Natural killer cell (primary cell): Measurements from ENCODE around the gene CHD2. TPM values are rescaled to one million over a fixed set of nuclear protein-coding genes. Genes with fewer than 3 reads are reported as not detected.

Source experiments
- ATAC-seq, 3 donors: fragments of 150-1000 bp in 2 of 3; fragments of 200-7000 bp in 1 of 3; cut with Tn5 transposase; 1 replicate in 1 of 3; 2 replicates in 2 of 3; pipeline ENCODE4 v1.10.0; 2021; ENCODE audit warnings: mild to moderate bottlenecking in 2 of 3, moderate library complexity in 2 of 3
- DNase-seq, 2 donors: peaks; one replicate each; pipeline versions ENCODE4 v3.0.0 to v3.0.0-alpha.2; 2013 to 2021; ENCODE audit warnings: mixed read lengths in 1 of 2
- H3K27ac ChIP-seq: one replicate; pipeline ENCODE4 v1.5.1; 2013; ENCODE audit warnings: mild to moderate bottlenecking, low read length
- H3K27me3 ChIP-seq: one replicate; pipeline ENCODE4 v1.6.1; 2013; ENCODE audit warnings: low read length; ENCODE audit not compliant: control insufficient read depth, insufficient read depth
- H3K36me3 ChIP-seq: one replicate; pipeline ENCODE4 v1.6.1; 2013; ENCODE audit warnings: low read length; ENCODE audit not compliant: control insufficient read depth, insufficient read depth
- H3K4me1 ChIP-seq: one replicate; pipeline ENCODE4 v1.6.1; 2013; ENCODE audit warnings: low read length; ENCODE audit not compliant: control insufficient read depth, insufficient read depth
- H3K4me3 ChIP-seq: one replicate; pipeline ENCODE4 v1.5.1; 2013; ENCODE audit warnings: low read length
- H3K9me3 ChIP-seq: one replicate; pipeline ENCODE4 v1.6.1; 2013; ENCODE audit warnings: low read length; ENCODE audit not compliant: control insufficient read depth, insufficient read depth
- H3K27ac Mint-ChIP-seq, 2 donors: one replicate each; pipeline ENCODE4 v1.8.0; 2022; ENCODE audit warnings: mild to moderate bottlenecking in 2 of 2, mixed read lengths in 2 of 2, moderate library complexity in 1 of 2
- H3K27me3 Mint-ChIP-seq, 2 donors: one replicate each; pipeline ENCODE4 v1.8.0; 2022; ENCODE audit warnings: low read depth in 2 of 2, mixed read lengths in 2 of 2
- H3K36me3 Mint-ChIP-seq: one replicate; pipeline ENCODE4 v1.8.0; 2022; ENCODE audit warnings: mixed read lengths
- H3K4me1 Mint-ChIP-seq, 2 donors: one replicate each; pipeline ENCODE4 v1.8.0; 2022; ENCODE audit warnings: mixed read lengths in 2 of 2
- H3K4me3 Mint-ChIP-seq: one replicate; pipeline ENCODE4 v1.8.0; 2022; ENCODE audit warnings: mild to moderate bottlenecking, moderate library complexity, mixed read lengths
- H3K9me3 Mint-ChIP-seq, 2 donors: one replicate each; pipeline ENCODE4 v1.8.0; 2022; ENCODE audit warnings: mixed read lengths in 2 of 2
- WGBS: methylation state at CpG from one replicate; pipeline ENCODE4 v1.1.7; 2013; ENCODE audit warnings: missing lambda C conversion rate; ENCODE audit not compliant: insufficient coverage; 5-methylcytosine and 5-hydroxymethylcytosine counted together
- intact Hi-C: fragments of 100-400 bp; cut with micrococcal nuclease; formaldehyde crosslinking; loops from one replicate; pipeline ENCODE4 v1.14.2; 2022
- total RNA-seq, 4 donors: library from RNA; stranded (reverse); fragments of 120-200 nt in 1 of 4; gene quantifications; one replicate each; pipeline versions ENCODE4 v1.2.3 to v1.2.4, GENCODE V29; 2013 to 2022
- TF ChIP-seq, protein P1 (sequence below): fragments of 200-600 bp; IDR thresholded peaks from one replicate; pipeline ENCODE4 v1.8.0; 2022; ENCODE audit warnings: antibody characterized with exemption

Gene CHD2
- total RNA-seq, 3 donors from 2014 or later (not counting 1 experiment from before 2014, with no cell fraction given), result 418 to 449 (median 441) TPM

DNA sequence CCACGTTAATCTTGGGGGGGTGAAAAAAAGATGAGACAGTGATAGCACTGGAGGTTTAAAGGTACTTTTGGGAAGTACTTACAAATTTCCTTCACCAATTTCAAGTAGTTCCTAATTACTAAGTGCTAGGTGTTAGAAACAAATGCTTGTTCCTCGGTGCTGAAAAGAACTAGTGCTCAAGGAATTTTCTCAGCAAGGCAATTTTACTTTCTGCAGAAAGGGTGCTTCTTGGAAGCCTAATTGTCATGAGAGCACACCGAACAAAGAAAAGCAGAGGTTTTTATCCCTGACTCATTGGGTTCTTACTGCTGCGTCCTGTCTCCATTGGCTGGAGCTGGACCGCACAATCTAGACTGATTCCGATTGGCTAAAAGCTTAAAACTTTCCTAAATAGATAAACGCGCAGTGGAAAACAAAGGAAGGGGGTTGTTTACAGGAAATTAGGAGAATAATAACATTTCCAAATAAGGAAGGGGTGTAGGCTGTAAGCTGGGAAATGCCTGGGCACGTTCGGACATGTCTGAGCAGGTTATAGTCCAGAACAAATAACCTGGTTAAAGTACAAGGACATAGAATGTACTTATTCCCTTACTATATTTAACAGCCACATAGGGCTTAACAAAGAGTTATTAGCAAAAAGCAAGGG, 49.6 kb downstream of the CHD2 start:
- Mint-ChIP-seq H3K27ac (peak overlapping the region; percentile 29 to 79), H3K4me3 (no peak overlapping the region)
- TF ChIP-seq, protein P1, sequence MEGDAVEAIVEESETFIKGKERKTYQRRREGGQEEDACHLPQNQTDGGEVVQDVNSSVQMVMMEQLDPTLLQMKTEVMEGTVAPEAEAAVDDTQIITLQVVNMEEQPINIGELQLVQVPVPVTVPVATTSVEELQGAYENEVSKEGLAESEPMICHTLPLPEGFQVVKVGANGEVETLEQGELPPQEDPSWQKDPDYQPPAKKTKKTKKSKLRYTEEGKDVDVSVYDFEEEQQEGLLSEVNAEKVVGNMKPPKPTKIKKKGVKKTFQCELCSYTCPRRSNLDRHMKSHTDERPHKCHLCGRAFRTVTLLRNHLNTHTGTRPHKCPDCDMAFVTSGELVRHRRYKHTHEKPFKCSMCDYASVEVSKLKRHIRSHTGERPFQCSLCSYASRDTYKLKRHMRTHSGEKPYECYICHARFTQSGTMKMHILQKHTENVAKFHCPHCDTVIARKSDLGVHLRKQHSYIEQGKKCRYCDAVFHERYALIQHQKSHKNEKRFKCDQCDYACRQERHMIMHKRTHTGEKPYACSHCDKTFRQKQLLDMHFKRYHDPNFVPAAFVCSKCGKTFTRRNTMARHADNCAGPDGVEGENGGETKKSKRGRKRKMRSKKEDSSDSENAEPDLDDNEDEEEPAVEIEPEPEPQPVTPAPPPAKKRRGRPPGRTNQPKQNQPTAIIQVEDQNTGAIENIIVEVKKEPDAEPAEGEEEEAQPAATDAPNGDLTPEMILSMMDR, result no peak

DNA sequence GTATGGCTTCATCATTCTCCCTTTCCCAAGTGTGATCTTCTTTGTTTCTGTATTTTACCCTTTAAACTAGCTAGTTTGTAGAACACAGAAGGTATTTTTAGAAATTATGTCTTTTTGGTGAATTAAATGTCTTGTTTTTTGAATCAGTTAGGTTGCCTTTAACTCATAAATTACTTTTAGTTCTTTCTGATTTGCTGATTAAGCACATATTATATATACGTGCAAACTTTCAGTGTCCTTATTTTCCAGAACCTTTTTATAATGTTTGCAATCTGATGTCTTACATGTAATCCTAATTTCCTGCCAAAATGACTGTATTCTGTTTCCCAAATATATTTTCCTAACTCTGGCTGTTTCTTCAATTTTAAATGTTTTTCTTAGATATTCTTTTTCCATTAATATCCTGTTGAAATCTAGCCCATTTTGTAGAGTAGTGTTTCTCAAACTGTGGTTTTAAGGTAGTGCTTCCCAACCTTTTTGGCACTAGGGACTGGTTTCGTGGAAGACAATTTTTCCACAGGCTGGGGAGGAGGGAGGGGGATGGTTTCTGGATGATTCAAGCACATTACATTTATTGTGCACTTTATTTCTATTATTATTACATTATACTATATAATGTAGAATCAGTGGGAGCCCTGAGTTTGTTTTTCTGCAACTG, 51.8 kb downstream of the CHD2 start:
- no peak overlapping the region for H3K4me3 Mint-ChIP-seq
- H3K27me3 Mint-ChIP-seq, result no peaks in the 10 kb centered on the region
- peak overlapping the region; percentile 60 to 63 for H3K27ac Mint-ChIP-seq
- ATAC-seq (no peak), DNase-seq (no peak)
- no peaks in the 10 kb centered on the region for H3K27me3 ChIP-seq
- TF ChIP-seq, protein P1, result no peak
- no peak overlapping the region for H3K4me3 ChIP-seq
- no peak overlapping the region for H3K27ac ChIP-seq
- peaks cover 32% of the 10 kb centered on the region for H3K36me3 Mint-ChIP-seq
- H3K4me1 ChIP-seq, result no peaks in the 10 kb centered on the region
- intact Hi-C loops, result no loop called here
- peaks cover 8 to 9% of the 10 kb centered on the region in 2 donors for H3K4me1 Mint-ChIP-seq
- H3K36me3 ChIP-seq, result peaks cover 98% of the 10 kb centered on the region
- peaks cover 12% of the 10 kb centered on the region for H3K9me3 ChIP-seq
- H3K9me3 Mint-ChIP-seq, result peaks cover 0 to 19% of the 10 kb centered on the region in 2 donors
- WGBS, result 94% methylated on average over 2 of the region's 2 CpGs

More for the DNA sequence above, 49.6 kb downstream of the CHD2 start:
- Mint-ChIP-seq H3K9me3 (peaks cover 0 to 19% of the 10 kb centered on the region in 2 donors), H3K27me3 (no peaks in the 10 kb centered on the region), H3K36me3 (peaks cover 46% of the 10 kb centered on the region), H3K4me1 (peaks cover 12 to 16% of the 10 kb centered on the region in 2 donors)
- peaks cover 96% of the 10 kb centered on the region for H3K36me3 ChIP-seq
- H3K4me3 ChIP-seq, result no peak overlapping the region
- H3K27me3 ChIP-seq, result no peaks in the 10 kb centered on the region
- ATAC-seq, result no peak
- DNase-seq, result no peak
- no peaks in the 10 kb centered on the region for H3K4me1 ChIP-seq
- peaks cover 12% of the 10 kb centered on the region for H3K9me3 ChIP-seq
- WGBS, result 97% methylated on average over 7 of the region's 10 CpGs
- no peak overlapping the region for H3K27ac ChIP-seq
- intact Hi-C loops, result no loop called here

DNA sequence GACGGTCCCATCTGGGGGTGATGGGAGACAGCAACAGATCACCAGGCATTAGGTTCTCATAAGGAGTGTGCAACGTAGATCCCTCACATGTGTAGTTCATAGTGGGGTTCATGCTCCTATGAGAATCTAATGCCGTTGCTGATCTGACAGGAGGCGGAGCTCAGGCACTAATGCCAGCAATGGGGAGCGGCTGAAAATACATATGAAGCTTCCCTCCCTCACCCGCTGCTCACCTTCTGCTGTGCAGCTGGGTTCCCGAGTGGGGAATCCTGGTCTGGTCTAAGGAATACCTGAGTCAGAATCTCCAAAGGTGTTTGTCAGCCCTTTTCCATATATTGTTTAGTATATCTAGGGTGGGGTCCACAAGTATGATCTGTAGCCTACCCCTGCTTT, 52.3 kb downstream of the CHD2 start:
- DNase-seq, result no peak
- Mint-ChIP-seq H3K4me1 (peaks cover 2 to 4% of the 10 kb centered on the region in 2 donors), H3K4me3 (no peak overlapping the region), H3K9me3 (peaks cover 0 to 15% of the 10 kb centered on the region in 2 donors), H3K27me3 (no peaks in the 10 kb centered on the region), H3K36me3 (peaks cover 32% of the 10 kb centered on the region), H3K27ac (peak overlapping the region in 1 of 2 donors; percentile 50)
- TF ChIP-seq, protein P1, result no peak
- peaks cover 12% of the 10 kb centered on the region for H3K9me3 ChIP-seq
- no peak for ATAC-seq
- 97% methylated on average over 7 of the region's 7 CpGs for WGBS
- H3K4me1 ChIP-seq, result no peaks in the 10 kb centered on the region
- intact Hi-C loops, result no loop called here
- H3K36me3 ChIP-seq, result peaks cover 98% of the 10 kb centered on the region
- no peak overlapping the region for H3K27ac ChIP-seq
- H3K4me3 ChIP-seq, result no peak overlapping the region
- no peaks in the 10 kb centered on the region for H3K27me3 ChIP-seq
